B cell (primary cell): ENCODE data around the gene GRPEL2.

ENCODE experiments used
- CTCF ChIP-seq: fragments of 200-600 bp; IDR thresholded peaks from one replicate; pipeline ENCODE4 v1.8.0; 2022; ENCODE audit warnings: antibody characterized with exemption, mild to moderate bottlenecking
- EZH2 ChIP-seq: IDR thresholded peaks from 2 replicates; pipeline ENCODE4 v1.6.1; 2012; ENCODE audit warnings: borderline replicate concordance, low read depth, mild to moderate bottlenecking, moderate library complexity, low read length; ENCODE audit not compliant: insufficient read depth, poor library complexity, severe bottlenecking

GRCh38 chr5:149379177-149379761 is 34.0 kb downstream of the GRPEL2 start, which contains the start of gene IL17B:
- TF ChIP-seq CTCF (no peak), EZH2 (no peak)
